ENCODE results near the gene ATP8A2.

Gene ATP8A2

GRCh38 chr13:25384758-25385410 lies 13.1 kb downstream of the ATP8A2 start:
- DNase-seq: no peak

GRCh38 chr13:25391932-25392331 lies 20.2 kb downstream of the ATP8A2 start:
- no peak for DNase-seq

- DNase-seq: no peak
These were observed 22.8 kb downstream of the ATP8A2 start for GRCh38 chr13:25394402-25395060.

DNA sequence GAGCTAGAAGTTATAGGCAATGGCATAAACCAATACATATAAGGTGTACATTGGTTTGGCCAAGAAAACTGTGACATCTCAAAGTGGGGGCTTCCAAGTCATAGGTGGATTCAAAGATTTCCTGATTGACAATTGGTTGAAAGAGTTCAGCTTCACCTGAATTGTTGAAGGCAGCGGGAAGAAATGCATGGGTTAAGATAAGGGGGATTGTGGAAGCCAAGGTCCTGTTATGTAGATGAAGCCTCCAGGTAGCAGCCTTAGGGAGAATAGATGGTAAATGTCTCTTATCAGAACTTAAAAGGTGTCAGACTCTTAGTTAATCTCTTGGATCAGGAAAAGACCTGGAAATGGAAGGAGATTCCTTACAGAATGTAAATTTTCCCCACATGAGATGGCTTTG lies 26.0 kb downstream of the ATP8A2 start:
- DNase-seq: no peak

DNA sequence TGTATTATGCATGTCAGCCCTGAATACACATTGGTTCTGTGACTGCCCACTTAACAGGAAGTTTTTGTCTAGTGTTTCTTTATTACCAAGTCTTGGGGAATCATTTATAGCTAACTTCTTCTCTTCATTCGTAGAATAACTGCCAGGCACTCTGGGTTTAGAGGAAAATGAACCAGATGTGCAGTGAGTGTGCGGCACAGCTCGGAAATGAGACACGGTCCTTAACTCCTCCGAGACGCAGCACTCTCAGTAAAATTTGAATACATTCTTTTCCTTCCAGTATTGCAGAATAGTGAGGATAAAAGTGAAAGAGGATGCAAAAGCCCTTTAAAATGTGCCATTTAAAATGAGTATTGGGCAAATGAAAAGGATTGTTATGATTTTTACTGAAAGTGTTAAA lies 29.2 kb downstream of the ATP8A2 start:
- DNase-seq: no peak

GRCh38 chr13:25401958-25402357 lies 30.2 kb downstream of the ATP8A2 start:
- DNase-seq: no peak

- DNase-seq: peak; percentile 52
These were observed 34.6 kb downstream of the ATP8A2 start for GRCh38 chr13:25406377-25406776.

- no peak for DNase-seq
These were observed 38.2 kb downstream of the ATP8A2 start for GRCh38 chr13:25409938-25410337.

GRCh38 chr13:25415241-25415640 lies 43.5 kb downstream of the ATP8A2 start:
- no peak for DNase-seq

DNA sequence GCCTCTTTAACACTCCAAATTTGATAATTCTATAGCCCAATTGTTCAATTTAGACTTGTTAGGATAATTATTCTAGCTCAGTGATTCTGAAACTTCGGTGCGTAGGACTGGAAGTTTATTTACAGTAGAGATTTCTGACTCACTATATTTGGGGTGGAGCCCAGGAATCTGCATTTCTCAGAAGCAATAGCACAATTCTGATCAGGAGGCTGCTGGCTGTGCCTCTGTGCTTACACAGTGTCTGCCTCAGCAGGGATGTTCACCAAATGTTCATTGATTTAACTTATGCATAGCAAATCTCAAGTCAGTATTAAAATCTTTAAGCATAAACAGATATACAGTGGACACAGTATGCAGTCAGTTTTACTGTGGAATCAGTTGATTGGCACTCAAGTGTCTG lies 45.8 kb downstream of the ATP8A2 start:
- DNase-seq: no peak

- DNase-seq: no peak
These were observed 48.4 kb downstream of the ATP8A2 start for GRCh38 chr13:25420161-25420560.

DNA sequence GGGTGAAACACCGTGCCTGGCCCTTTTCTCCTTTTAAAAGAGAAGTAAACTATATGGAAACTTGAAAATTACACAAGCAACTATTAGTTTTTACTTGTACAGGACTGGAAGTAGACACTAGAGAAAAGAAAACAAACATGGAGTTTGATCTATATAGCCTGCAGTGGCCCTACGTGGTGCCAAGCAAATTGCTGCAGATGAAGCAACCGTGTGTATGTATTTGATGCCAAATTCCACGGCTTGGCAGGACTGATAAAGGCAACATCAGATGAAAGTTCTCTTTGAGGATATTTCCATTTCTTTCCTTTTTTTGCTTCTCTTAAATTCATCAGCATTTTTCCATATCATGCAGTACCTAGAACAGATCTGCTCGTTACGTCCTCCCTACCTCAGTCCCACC lies 49.8 kb downstream of the ATP8A2 start:
- DNase-seq: no peak

DNA sequence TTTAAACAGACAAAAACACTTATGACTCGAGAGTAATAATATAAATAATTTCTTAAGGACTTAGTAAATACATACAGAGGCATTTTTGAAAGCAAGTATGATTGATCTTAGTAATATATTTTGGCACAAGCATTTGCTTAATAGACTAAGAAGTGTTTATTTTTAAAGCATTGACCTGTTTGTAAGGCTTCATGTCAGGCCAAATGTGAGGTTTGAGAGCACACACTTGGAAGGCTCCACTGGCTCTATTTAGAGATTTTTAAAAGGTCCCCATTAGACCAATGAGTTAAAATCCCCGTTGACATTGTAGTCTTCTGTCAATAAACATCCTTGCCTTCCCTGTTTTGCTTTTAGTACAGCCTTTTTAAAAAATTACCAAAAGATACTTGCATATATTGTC lies 50.4 kb downstream of the ATP8A2 start:
- DNase-seq: no peak

GRCh38 chr13:25423831-25424230 lies 52.1 kb downstream of the ATP8A2 start:
- peak; percentile 8 for DNase-seq

DNA sequence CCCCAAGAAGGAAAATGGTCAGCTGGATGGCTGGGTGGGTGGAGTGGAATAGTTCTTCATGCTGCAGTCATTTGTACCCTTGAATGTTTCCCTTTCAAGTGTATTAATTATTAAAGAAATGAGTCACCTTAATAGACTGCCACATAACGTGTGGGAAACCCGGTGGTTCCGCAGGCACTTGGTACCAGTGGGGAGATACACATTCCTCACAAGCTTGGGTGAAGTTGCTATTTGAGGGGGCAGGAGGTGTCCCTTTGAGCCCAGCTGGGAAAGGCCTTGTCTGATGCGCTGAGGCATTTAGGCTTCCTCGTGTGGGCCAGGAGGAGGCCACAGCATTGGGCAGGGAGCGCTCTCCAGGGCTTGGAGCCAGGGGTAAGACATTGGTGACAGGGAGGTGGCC lies 57.7 kb downstream of the ATP8A2 start:
- no peak for DNase-seq

- DNase-seq: no peak
These were observed 60.9 kb downstream of the ATP8A2 start for GRCh38 chr13:25432691-25433090.

GRCh38 chr13:25440061-25440460 lies 68.3 kb downstream of the ATP8A2 start:
- DNase-seq: no peak

GRCh38 chr13:25446261-25446660 lies 74.5 kb downstream of the ATP8A2 start:
- no peak for DNase-seq

GRCh38 chr13:25447396-25447795 lies 75.6 kb downstream of the ATP8A2 start:
- DNase-seq: peak; percentile 47

DNA sequence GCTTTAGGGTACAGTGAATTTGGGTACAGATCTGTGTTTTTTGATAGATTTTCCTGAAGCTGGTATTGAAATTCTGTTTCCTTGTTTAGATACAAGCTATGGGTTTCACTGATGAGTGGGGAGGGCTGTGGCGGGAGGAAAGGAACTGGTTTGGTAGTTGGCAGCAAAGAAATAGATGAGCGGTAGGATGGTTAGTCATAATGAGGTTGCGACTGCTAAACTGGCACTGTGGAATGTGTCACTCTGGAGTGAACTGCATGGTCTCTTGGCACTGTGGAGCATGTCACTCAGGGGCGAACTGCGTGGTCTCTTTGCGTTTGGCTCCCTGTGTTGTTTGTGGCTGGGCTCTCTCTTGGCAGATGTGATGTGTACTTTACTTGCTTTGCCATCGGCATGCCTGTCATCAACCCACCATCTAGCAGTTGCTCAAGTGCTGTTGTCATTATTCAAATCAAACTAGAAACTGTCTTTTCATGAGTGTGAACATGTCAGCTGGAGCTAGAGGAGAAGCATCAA lies 82.1 kb downstream of the ATP8A2 start:
- DNase-seq: no peak

GRCh38 chr13:25455146-25455545 lies 83.4 kb downstream of the ATP8A2 start:
- no peak for DNase-seq

- DNase-seq: no peak
These were observed 85.8 kb downstream of the ATP8A2 start for GRCh38 chr13:25457566-25457965.

GRCh38 chr13:25462301-25463125 lies 90.7 kb downstream of the ATP8A2 start:
- DNase-seq: no peak

GRCh38 chr13:25463496-25463895 lies 91.7 kb downstream of the ATP8A2 start:
- no peak for DNase-seq
